ENCODE results near the gene TSTD1.
"Not testable (repeated sequence)": the region's sequence is repeated elsewhere in the genome, so short reads cannot be mapped to it uniquely, and the experiment has no call there.

Gene TSTD1

GRCh38 chr1:161068306-161069234 lies 29.8 kb upstream of the TSTD1 start:
- DNase-seq = peak; percentile 94

- DNase-seq = peak; percentile 36
Measured at GRCh38 chr1:161066694-161067093, 27.9 kb upstream of the TSTD1 start.

- not testable (repeated sequence) for DNase-seq
Measured at GRCh38 chr1:161065681-161066080, 26.9 kb upstream of the TSTD1 start.

GRCh38 chr1:161063936-161064335 lies 25.2 kb upstream of the TSTD1 start:
- DNase-seq = peak; percentile 36

GRCh38 chr1:161061419-161061818 lies 22.7 kb upstream of the TSTD1 start:
- no peak for DNase-seq

GRCh38 chr1:161059293-161059692 lies 20.5 kb upstream of the TSTD1 start:
- DNase-seq = no peak

- no peak for DNase-seq
Measured at GRCh38 chr1:161054805-161055204, 16.0 kb upstream of the TSTD1 start.

GRCh38 chr1:161054232-161054631 lies 15.5 kb upstream of the TSTD1 start:
- DNase-seq = no peak

GRCh38 chr1:161052899-161053298 lies 14.1 kb upstream of the TSTD1 start:
- no peak for DNase-seq

GRCh38 chr1:161051219-161051618 lies 12.5 kb upstream of the TSTD1 start:
- DNase-seq = no peak

- no peak for DNase-seq
Measured at GRCh38 chr1:161048949-161049722, 10.4 kb upstream of the TSTD1 start.

- no peak for DNase-seq
Measured at GRCh38 chr1:161047436-161048420, 9.0 kb upstream of the TSTD1 start.

GRCh38 chr1:161046605-161047228 lies 8.0 kb upstream of the TSTD1 start:
- peak; percentile 42 for DNase-seq

GRCh38 chr1:161045736-161046604 lies 7.2 kb upstream of the TSTD1 start, which contains the start of gene USF1:
USF1 (minus strand) TSS chr1:161045977; CDS start chr1:161043275, 2,702 bp downstream.
- peak; percentile 95 for DNase-seq

GRCh38 chr1:161044908-161045735 lies 6.4 kb upstream of the TSTD1 start:
- peak; percentile 82 for DNase-seq

- peak; percentile 64 for DNase-seq
Measured at GRCh38 chr1:161044535-161044907, 5.8 kb upstream of the TSTD1 start.

- no peak for DNase-seq
Measured at GRCh38 chr1:161039546-161039945, 782 bp upstream of the TSTD1 start.

- no peak for DNase-seq
Measured at GRCh38 chr1:161039154-161039545, 386 bp upstream of the TSTD1 start.

GRCh38 chr1:161037661-161038522 lies 872 bp downstream of the TSTD1 start:
- DNase-seq = no peak

Measured in CD4-positive, alpha-beta T cell treated with Interleukin-21 for 1 hour (primary cell).